Neuron (in vitro differentiated cells): Measurements from ENCODE around the gene CDS2.
A peak's percentile ranks its signal among the peaks of the same experiment; 100 is the strongest.
"Not testable (repeated sequence)": the region's sequence is repeated elsewhere in the genome, so short reads cannot be mapped to it uniquely, and the experiment has no call there.

ENCODE experiments used
- H2AFZ ChIP-seq: one replicate; pipeline ENCODE4 v1.6.1; 2013; ENCODE audit warnings: low read depth, mild to moderate bottlenecking, inconsistent platforms, low read length, moderate library complexity
- H3K27me3 ChIP-seq: one replicate; pipeline ENCODE4 v1.6.1; 2013; ENCODE audit warnings: low read length; ENCODE audit not compliant: insufficient read depth
- H3K36me3 ChIP-seq: one replicate; pipeline ENCODE4 v1.6.1; 2013; ENCODE audit warnings: low read length; ENCODE audit not compliant: insufficient read depth
- H3K4me1 ChIP-seq: one replicate; pipeline ENCODE4 v1.6.1; 2013; ENCODE audit warnings: low read length; ENCODE audit not compliant: insufficient read depth
- H3K4me3 ChIP-seq: 2 replicates; pipeline ENCODE4 v1.5.1; 2013; ENCODE audit warnings: mild to moderate bottlenecking, low read length, moderate library complexity
- H3K9me3 ChIP-seq: one replicate; pipeline ENCODE4 v1.6.1; 2013; ENCODE audit warnings: low read length

Gene CDS2

DNA sequence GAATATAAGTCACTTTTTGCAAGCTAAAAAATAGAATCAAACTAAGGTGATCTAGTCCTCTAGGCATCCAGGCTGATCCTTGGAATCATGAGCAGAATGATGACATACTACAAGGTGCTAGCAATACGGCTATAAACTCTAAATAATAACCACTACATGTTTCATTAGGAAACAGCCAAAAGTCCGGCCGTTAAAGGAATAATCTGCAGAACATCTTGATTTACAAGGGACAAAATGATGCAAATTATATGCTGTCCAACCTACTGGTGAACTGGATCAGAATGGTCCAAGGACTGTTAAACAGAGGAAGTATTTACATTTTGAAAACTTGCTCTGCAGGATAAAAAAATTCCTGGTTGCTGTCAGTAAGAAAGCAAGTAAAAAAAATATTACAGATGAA, 26.9 kb upstream of the CDS2 start:
- H3K9me3 ChIP-seq, H3K4me1 ChIP-seq, H2AFZ ChIP-seq, H3K4me3 ChIP-seq, H3K27me3 ChIP-seq: not testable (repeated sequence)
- peaks cover 74% of the 10 kb centered on the region for H3K36me3 ChIP-seq

DNA sequence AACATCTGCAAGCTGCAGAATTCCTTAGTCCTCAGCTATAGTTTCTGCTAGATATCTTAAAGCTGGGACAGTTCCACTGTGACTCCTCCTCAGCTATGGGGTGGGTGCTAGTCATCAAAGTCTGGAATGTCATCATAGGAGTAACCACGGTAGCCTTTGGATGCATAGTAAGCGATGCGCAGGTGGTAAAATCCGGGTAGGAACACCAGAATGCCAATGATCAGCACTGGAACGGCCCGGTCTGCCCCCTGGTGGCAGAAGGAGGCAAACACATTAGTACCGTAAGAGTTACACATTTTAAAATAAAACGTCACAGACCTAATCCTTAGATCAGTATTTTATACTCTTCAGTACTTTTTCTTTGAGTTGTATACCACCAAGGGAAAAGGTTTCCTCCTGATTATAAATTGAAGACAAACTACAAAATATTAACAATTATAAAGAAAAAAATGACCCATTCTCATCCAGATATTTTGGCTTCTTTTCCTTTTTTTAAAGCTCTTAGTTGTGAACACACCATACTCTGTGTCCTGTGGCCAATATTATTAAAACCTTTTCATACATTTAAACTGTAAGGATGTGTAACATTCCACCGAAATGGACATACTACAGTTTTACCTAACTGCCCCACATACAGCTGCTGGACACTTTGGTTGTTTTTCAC, 26.0 kb upstream of the CDS2 start:
- no peaks in the 10 kb centered on the region for H3K27me3 ChIP-seq
- H2AFZ ChIP-seq: no peak overlapping the region
- H3K4me1 ChIP-seq: no peaks in the 10 kb centered on the region
- peaks cover 2% of the 10 kb centered on the region for H3K9me3 ChIP-seq
- peaks cover 78% of the 10 kb centered on the region for H3K36me3 ChIP-seq
- no peak overlapping the region for H3K4me3 ChIP-seq

DNA sequence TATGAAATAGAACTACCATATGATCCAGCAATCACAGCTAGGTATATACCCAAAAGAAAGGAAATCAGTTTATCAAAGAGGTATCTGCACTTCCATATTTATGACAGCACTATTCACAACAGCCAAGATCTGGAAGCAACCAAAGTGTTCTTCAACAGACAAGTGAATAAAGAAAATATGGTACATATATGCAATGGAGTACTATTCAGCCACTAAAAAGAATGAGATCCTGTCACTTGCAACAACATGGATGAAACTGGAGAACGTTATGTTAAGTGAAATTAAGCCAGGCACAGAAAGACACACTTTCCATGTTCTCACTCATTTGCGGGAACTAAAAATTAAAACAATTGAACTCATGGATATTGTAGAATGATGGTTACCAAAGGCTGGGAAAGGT, 22.3 kb upstream of the CDS2 start:
- Histone ChIP-seq H3K4me3 (no peak overlapping the region), H3K27me3 (no peaks in the 10 kb centered on the region), H2AFZ (no peak overlapping the region), H3K4me1 (no peaks in the 10 kb centered on the region), H3K9me3 (peaks cover 2% of the 10 kb centered on the region), H3K36me3 (peaks cover 81% of the 10 kb centered on the region)

DNA sequence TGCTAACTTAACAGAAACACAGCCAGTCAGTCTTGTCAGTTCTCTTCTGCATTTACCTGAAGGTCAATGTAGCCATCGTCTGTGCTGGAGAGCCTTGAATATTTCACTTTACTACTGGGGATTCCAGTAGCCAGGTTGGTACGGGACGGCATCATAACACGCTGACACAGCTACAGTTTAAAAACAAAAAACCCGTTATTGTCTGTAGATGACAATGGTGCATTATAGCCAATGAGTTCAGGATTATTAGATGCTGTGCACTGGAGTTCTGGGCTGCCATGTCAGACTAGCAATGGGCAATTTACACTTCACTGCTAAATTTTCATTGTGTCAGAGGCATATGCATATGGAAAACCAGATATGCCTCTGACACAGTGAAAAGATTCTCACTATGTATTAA, 17.5 kb upstream of the CDS2 start:
- H3K27me3 ChIP-seq: no peaks in the 10 kb centered on the region

DNA sequence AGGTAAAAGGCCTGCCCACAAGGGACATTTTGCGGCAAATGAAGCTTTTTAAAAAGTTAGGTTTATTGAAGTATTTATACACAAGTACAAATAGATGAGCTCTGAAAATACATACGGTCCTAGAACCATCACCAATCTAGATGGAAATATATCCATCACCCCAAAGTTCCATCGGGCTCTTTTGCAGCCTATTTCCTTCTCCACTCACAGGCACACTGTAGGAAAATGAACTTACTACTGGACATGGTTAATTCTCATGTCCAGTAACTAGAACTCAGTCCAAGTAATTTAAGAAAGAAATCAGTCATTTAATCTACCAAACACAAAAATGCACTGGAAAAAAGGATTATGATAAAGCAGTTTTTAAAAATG, 13.2 kb upstream of the CDS2 start:
- Histone ChIP-seq H3K36me3 (peaks cover 66% of the 10 kb centered on the region), H3K4me3 (peak overlapping the region; percentile 68)

More for the DNA sequence above, 17.5 kb upstream of the CDS2 start:
- H3K36me3 ChIP-seq: peaks cover 59% of the 10 kb centered on the region
- no peak overlapping the region for H3K4me3 ChIP-seq
- H3K9me3 ChIP-seq: peaks cover 2% of the 10 kb centered on the region
- peaks cover 12% of the 10 kb centered on the region for H3K4me1 ChIP-seq
- H2AFZ ChIP-seq: no peak overlapping the region

DNA sequence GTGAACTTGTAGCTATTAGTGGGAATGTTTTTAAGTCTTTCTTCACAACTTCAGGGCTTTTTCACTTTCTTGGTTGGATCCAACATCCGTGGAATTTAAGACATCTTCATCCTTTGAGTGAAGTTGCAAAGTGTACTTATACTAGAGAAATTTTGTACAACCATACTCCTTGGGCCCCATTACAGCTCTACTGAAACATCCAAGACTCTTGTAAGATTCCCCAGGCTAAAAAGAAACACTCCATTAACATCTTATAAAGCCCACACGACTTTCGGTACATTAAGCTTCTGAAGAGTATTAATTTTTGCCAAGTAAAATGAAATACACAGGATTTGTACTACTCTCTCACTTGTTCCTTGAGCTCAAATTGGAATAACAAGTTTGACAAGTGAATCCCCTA, 12.4 kb upstream of the CDS2 start:
- Histone ChIP-seq H3K36me3 (peaks cover 60% of the 10 kb centered on the region), H3K9me3 (no peaks in the 10 kb centered on the region), H2AFZ (no peak overlapping the region), H3K4me3 (no peak overlapping the region), H3K4me1 (peaks cover 44% of the 10 kb centered on the region), H3K27me3 (no peaks in the 10 kb centered on the region)

More for the DNA sequence above, 13.2 kb upstream of the CDS2 start:
- Histone ChIP-seq H3K9me3 (no peaks in the 10 kb centered on the region), H3K27me3 (no peaks in the 10 kb centered on the region), H2AFZ (peak overlapping the region; percentile 55), H3K4me1 (peaks cover 42% of the 10 kb centered on the region)

DNA sequence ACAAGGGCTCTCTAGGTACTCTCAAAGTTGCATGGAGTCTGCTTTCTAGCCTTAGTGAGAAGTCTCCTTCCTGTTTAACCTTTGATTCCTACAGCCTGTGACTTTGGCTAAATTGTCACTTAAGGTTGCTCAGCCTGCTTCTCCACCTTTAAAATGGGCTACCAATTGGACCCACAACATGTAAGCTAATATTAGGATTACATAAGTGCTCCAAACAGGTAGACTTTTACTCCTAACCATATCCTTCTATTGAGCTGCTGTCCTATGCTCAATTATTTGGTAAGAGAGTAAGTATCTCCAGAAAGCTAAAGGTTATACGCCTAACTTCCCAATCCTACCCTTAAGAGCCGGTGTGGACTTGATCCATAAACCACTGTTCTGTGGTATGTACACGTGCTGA, 9.9 kb upstream of the CDS2 start:
- Histone ChIP-seq H2AFZ (no peak overlapping the region), H3K27me3 (no peaks in the 10 kb centered on the region), H3K9me3 (no peaks in the 10 kb centered on the region), H3K4me3 (peak overlapping the region; percentile 89), H3K36me3 (peaks cover 45% of the 10 kb centered on the region), H3K4me1 (peaks cover 50% of the 10 kb centered on the region)

DNA sequence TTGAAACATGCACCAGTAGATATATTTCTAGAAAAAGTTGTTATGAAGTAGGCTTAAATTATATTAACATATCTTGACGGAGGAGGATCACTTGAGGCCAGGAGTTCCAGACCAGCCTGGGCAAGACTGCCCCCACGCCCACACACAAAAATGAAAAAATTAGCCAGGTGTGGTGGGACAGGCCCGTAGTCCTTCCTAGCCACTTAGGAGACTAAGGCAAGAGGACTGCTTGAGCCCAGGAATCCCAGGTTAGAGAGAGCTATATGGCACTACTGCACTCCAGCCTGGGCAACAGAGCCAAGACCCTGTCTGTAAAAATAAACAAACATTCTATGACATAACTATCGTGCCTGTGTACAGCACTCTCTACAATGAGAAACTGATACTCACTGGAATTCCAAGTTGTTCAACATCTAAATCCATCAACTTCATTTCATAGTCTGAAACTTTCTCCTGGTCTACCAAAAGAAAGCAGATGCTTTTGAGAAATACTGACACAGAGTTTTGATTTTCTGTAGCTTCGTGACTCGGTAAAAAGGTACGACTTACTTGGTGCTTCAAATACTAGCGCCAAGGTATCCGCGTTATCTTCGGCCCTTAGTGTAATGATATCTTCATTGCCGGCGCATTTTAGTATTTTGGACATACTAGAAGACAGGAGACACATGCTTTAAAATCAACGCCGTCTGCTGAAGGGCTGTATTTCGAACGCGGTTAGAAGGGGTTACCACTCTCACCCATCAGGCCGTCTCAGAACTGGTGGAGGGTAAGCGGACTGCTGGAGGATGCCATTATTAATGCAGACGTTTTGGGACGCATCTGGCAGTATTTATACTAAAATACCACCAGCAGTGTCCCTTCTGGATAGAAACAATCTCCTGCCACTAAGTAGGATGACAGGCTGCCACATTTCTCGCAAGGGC, 8.3 kb upstream of the CDS2 start:
- Histone ChIP-seq H3K36me3 (peaks cover 45% of the 10 kb centered on the region), H3K4me3 (peak overlapping the region; percentile 89), H3K9me3 (no peaks in the 10 kb centered on the region), H3K4me1 (peaks cover 48% of the 10 kb centered on the region), H2AFZ (no peak overlapping the region), H3K27me3 (no peaks in the 10 kb centered on the region)

DNA sequence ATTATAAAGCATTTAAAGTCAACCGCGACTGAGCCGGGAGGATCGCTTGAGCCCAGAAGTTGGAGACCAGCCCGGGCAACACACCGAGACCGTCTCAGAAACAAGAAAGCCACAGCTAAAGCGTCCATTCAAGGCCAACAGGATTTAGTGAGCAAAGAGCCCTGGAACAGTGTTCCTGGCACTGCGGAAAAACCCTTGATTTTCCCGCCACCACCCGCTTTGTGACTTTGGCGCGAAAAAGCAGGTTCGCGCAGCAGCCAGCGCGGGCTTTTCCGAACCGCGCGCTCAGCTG, 7.7 kb upstream of the CDS2 start:
- peak overlapping the region; percentile 89 for H3K4me3 ChIP-seq
- H3K9me3 ChIP-seq: no peaks in the 10 kb centered on the region
- H3K36me3 ChIP-seq: peaks cover 45% of the 10 kb centered on the region
- H3K27me3 ChIP-seq: no peaks in the 10 kb centered on the region
- H2AFZ ChIP-seq: no peak overlapping the region
- H3K4me1 ChIP-seq: peaks cover 45% of the 10 kb centered on the region

DNA sequence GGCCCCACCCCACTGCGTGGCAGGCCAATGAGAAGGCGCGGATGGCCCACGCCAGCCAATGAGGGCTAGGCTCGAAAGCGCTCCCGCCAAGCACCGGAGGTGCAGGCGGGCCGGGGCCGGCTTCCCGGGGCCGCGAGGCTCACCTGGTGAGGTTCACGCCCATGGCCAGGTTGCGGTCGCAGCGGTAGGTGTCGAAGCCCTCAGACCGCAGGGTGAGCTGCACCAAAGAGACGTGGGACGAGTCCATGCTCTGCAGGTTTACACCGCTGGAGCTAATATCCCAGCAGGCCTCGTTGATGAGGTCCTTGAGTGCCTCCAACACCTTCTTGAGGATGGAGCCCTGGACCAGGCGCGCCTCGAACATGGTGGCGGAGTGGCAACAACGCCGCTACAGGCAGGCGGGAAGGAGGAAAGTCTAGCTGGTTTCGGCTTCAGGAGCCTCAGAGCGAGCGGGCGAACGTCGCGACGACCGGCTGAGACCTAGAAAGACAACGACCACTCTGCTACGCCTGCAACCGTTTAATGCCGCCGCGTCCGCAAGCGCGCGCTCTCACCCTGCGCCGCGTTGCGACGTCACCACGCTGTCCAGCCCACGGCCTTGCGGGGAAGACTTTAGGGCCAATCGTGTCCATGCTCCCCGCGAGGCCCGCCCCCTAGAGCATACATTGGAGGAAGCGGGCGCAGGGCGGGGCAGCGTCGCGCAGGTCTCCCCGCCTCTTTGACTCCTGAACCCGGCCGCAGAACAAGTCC, 7.2 kb upstream of the CDS2 start, which contains the start of gene PCNA:
PCNA (minus strand) TSS at position 524 of the 750 bp plus-strand sequence; CDS start at position 364, 160 bp downstream.
- H3K36me3 ChIP-seq: peaks cover 40% of the 10 kb centered on the region
- H3K4me3 ChIP-seq: peak within 1 kb of the TSS; percentile 89
- H3K4me1 ChIP-seq: peaks cover 45% of the 10 kb centered on the region
- peak within 1 kb of the TSS; percentile 57 for H2AFZ ChIP-seq
- H3K9me3 ChIP-seq: no peaks in the 10 kb centered on the region
- H3K27me3 ChIP-seq: no peaks in the 10 kb centered on the region

DNA sequence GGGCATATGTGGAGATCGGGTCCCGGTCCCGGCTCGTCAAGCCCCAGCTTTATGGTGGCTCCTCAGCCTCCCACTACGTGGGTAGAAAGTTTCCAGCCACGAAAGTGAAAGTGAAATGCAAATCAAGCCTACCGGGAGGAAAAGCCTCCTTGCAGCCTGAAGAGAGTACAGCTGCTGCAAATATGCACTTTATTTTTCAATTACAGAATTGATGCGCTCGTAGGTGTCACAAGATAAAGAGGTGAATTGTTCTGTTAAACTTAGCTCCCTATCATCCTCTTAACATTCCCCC, 6.7 kb upstream of the CDS2 start:
- H3K4me1 ChIP-seq: peaks cover 45% of the 10 kb centered on the region
- H3K4me3 ChIP-seq: peak overlapping the region; percentile 89
- peak overlapping the region; percentile 57 for H2AFZ ChIP-seq
- peaks cover 35% of the 10 kb centered on the region for H3K36me3 ChIP-seq
- no peaks in the 10 kb centered on the region for H3K27me3 ChIP-seq
- no peaks in the 10 kb centered on the region for H3K9me3 ChIP-seq

DNA sequence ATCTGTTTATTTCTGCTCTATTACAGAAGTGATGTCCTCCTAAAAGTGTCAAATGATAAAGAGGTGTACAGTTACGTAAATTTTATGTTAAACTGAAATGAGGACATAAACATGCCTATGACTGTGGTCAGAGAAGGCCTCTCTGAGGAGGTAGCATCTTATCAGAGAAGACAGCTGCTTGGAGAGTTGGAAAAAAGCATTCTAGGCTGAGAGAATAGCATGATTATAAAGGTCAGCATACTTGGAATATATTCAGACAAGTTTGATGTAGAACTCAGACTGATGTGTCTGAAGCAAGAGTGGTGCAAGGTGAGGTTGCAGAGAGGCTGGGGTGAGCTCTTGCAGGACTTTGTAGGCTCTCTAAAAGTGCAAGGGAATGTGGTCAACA, 3.9 kb upstream of the CDS2 start:
- H3K27me3 ChIP-seq: no peaks in the 10 kb centered on the region
- peaks cover 10% of the 10 kb centered on the region for H3K36me3 ChIP-seq
- H2AFZ ChIP-seq: no peak overlapping the region
- H3K4me3 ChIP-seq: no peak overlapping the region
- H3K4me1 ChIP-seq: peaks cover 27% of the 10 kb centered on the region
- no peaks in the 10 kb centered on the region for H3K9me3 ChIP-seq

DNA sequence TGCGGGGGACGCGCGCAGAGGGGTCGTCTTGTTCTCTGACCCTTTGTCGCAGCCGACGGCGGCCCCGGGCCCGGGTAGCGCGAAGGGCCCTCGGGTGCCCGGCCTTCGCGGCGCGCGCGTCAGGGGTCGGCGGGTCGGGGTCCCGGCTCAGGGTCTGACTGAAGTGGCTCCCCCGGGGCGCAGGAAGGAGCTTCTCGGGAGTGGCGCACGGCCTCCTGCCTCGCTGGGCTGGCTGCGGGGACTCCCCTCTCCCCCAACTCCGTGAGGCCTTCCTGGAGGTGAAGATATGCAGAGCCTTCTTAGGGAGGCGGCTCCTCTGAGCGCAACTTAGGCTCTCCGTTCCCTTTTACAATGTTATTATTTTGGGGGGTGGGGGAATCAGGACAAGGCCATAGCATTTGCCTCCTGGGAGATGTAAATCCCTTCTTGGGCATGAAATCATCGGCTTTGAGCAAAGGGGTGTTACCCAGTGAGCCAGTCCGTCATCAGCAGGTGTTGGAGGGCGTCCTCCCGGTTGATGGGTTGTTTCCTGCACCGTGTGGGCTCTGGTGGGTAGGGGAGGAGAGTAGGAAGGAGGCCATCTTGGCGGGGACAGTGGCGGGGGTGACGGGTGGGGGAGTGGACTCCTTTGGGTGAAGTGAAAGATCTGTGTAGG, 523 bp downstream of the CDS2 start:
- H3K4me3 ChIP-seq: peak overlapping the region; percentile 60
- H2AFZ ChIP-seq: peak overlapping the region; percentile 81
- H3K27me3 ChIP-seq: no peaks in the 10 kb centered on the region
- H3K9me3 ChIP-seq: no peaks in the 10 kb centered on the region
- H3K36me3 ChIP-seq: peaks cover 5% of the 10 kb centered on the region
- peaks cover 21% of the 10 kb centered on the region for H3K4me1 ChIP-seq
